Activated T-cell treated with anti-CD3 and anti-CD28 coated beads, Interleukin-2, amount 50 U/mL, for 24 hours (primary cell): ENCODE data around the gene ABO.
"Not testable (repeated sequence)": the region's sequence is repeated elsewhere in the genome, so short reads cannot be mapped to it uniquely, and the experiment has no call there.

ENCODE experiments used
- DNase-seq: peaks from one replicate; pipeline ENCODE4 v3.0.0-alpha.2; 2020
- H3K27ac Mint-ChIP-seq: 2 replicates; pipeline ENCODE4 v1.8.0; 2020; ENCODE audit warnings: mild to moderate bottlenecking, mixed read lengths
- H3K27me3 Mint-ChIP-seq: 2 replicates; pipeline ENCODE4 v1.8.0; 2020; ENCODE audit warnings: mixed read lengths
- H3K36me3 Mint-ChIP-seq: 2 replicates; pipeline ENCODE4 v1.8.0; 2020; ENCODE audit warnings: low read depth, mixed read lengths
- H3K4me1 Mint-ChIP-seq: 2 replicates; pipeline ENCODE4 v1.8.0; 2020; ENCODE audit warnings: low read depth, mixed read lengths
- H3K4me3 Mint-ChIP-seq: 2 replicates; pipeline ENCODE4 v1.8.0; 2020; ENCODE audit warnings: mild to moderate bottlenecking, moderate library complexity, mixed read lengths
- H3K9me3 Mint-ChIP-seq: 2 replicates; pipeline ENCODE4 v1.8.0; 2020; ENCODE audit warnings: mixed read lengths

The ABO gene

DNA sequence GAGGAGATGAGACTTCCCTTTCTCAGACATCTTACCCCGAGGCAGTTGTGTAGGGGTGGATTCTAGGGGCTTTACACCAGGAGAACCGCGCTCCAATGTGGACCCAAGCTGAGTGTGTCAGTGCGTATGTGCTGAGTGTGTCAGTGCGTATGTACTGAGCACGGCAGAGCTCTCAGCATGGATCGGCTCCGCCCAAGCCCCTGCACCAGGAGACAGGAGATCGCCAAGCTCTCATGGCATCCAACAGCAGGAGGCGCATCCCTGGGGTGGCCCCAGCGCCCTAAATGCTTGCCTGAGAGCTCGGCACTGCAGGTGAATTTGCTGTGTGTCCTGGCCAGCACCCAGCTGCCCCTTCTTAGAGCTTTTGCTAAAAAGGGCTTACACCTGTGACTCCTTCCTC, 53.0 kb downstream of the ABO start:
- DNase-seq, result peak; percentile 23
- not testable (repeated sequence) for H3K27ac Mint-ChIP-seq, H3K9me3 Mint-ChIP-seq, H3K36me3 Mint-ChIP-seq, H3K4me3 Mint-ChIP-seq, H3K4me1 Mint-ChIP-seq
- H3K27me3 Mint-ChIP-seq, result peaks cover 59% of the 10 kb centered on the region

GRCh38 chr9:133221177-133221809, 53.7 kb downstream of the ABO start:
- peak; percentile 16 for DNase-seq
- Mint-ChIP-seq H3K4me3 (no peak overlapping the region), H3K27ac (no peak overlapping the region), H3K36me3 (no peaks in the 10 kb centered on the region), H3K9me3 (no peaks in the 10 kb centered on the region), H3K4me1 (peaks cover 2% of the 10 kb centered on the region), H3K27me3 (peaks cover 65% of the 10 kb centered on the region)

DNA sequence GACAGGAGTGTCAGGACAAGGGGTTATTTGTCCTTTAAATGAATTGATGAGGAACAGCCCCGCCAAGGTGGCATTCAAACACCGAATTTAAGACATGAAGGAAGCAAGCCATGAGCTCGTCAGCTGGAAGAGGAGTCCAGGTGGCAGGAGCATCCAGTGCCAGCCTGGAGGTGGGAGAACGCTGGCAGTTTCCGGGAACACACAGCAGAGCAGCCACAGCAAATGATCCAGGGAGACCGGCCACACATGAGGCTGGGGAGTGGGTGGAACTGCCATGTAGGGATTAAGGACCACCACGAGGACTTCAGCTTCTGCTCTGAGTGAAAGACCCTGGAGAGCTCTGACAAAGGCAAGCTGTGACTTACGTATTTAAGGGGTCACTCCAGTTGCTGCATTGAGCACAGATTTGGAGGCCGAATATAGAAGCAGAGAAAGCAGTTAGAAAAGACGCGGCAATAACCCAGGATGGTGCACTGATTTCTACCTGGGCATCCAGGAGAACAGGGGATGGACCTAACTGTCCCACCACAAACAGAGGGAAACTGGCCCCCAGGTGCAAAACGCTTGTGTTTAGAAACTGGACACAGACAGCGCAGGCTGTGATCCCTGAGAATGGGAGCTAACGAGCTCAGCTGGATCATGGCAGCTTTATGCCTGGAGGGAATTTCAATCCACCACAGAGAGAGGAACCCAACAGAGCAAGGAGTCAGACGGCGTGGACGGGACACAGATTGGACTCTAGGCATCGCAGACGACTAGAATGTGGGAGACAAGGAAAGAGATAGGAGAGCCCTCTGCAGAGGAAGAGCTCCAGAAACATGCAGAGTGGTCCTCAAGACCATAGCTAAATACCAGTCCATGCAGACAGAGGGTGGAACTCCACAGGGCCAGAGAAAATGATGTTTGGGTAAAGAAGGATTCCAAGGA, 56.7 kb downstream of the ABO start:
- peak; percentile 16 for DNase-seq
- not testable (repeated sequence) for H3K4me1 Mint-ChIP-seq, H3K36me3 Mint-ChIP-seq, H3K9me3 Mint-ChIP-seq, H3K4me3 Mint-ChIP-seq, H3K27ac Mint-ChIP-seq
- H3K27me3 Mint-ChIP-seq, result peaks cover 71% of the 10 kb centered on the region

- peaks cover 68% of the 10 kb centered on the region for H3K27me3 Mint-ChIP-seq
- not testable (repeated sequence) for H3K36me3 Mint-ChIP-seq, H3K4me1 Mint-ChIP-seq, H3K27ac Mint-ChIP-seq, H3K9me3 Mint-ChIP-seq, H3K4me3 Mint-ChIP-seq
- DNase-seq, result peak; percentile 16
These were observed 57.5 kb downstream of the ABO start for GRCh38 chr9:133217333-133217988.

GRCh38 chr9:133214276-133214675, 60.7 kb downstream of the ABO start:
- not testable (repeated sequence) for H3K4me3 Mint-ChIP-seq, DNase-seq, H3K36me3 Mint-ChIP-seq, H3K9me3 Mint-ChIP-seq, H3K4me1 Mint-ChIP-seq, H3K27ac Mint-ChIP-seq
- H3K27me3 Mint-ChIP-seq, result peaks cover 69% of the 10 kb centered on the region

DNA sequence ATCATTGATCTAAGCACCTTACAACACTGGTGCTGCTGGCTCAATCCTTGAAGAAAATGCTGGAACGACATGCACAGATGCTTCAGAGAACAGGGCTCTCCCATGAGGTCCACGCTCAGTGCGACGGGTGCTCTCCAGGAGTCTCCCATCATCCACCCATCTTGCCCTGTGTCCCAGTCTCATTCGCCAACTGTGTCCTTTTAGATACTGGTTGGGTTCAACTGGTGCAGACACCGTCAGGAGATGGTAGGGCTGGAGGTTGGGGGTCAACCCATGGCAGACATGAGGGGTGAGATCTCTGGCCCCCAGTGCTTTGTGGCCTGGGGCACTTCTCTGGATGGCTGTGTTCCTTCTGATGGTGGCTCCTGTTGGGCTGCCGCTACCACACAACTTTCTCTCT, 64.4 kb downstream of the ABO start:
- peaks cover 38% of the 10 kb centered on the region for H3K27me3 Mint-ChIP-seq
- H3K27ac Mint-ChIP-seq, result no peak overlapping the region
- H3K4me3 Mint-ChIP-seq, result no peak overlapping the region
- peak; percentile 13 for DNase-seq
- no peaks in the 10 kb centered on the region for H3K36me3 Mint-ChIP-seq
- H3K9me3 Mint-ChIP-seq, result no peaks in the 10 kb centered on the region
- no peaks in the 10 kb centered on the region for H3K4me1 Mint-ChIP-seq

- peak; percentile 20 for DNase-seq
- Mint-ChIP-seq H3K27me3 (peaks cover 36% of the 10 kb centered on the region), H3K4me3 (no peak overlapping the region), H3K4me1 (no peaks in the 10 kb centered on the region), H3K36me3 (no peaks in the 10 kb centered on the region), H3K27ac (no peak overlapping the region), H3K9me3 (no peaks in the 10 kb centered on the region)
These were observed 64.8 kb downstream of the ABO start for GRCh38 chr9:133210202-133210532.

- not testable (repeated sequence) for H3K27ac Mint-ChIP-seq, H3K4me1 Mint-ChIP-seq, H3K9me3 Mint-ChIP-seq, DNase-seq, H3K36me3 Mint-ChIP-seq, H3K4me3 Mint-ChIP-seq
- H3K27me3 Mint-ChIP-seq, result peaks cover 32% of the 10 kb centered on the region
These were observed 65.4 kb downstream of the ABO start for GRCh38 chr9:133209327-133210201.

- not testable (repeated sequence) for H3K4me3 Mint-ChIP-seq, H3K36me3 Mint-ChIP-seq, H3K27ac Mint-ChIP-seq, H3K9me3 Mint-ChIP-seq, H3K4me1 Mint-ChIP-seq
- H3K27me3 Mint-ChIP-seq, result peaks cover 25% of the 10 kb centered on the region
- DNase-seq, result peak; percentile 2
These were observed 66.1 kb downstream of the ABO start, which contains the start of gene OBP2B for GRCh38 chr9:133208880-133209300. Gene OBP2B, minus strand, starts transcription at chr9:133209250. Its CDS starts 51 bp downstream, at chr9:133209199.

DNA sequence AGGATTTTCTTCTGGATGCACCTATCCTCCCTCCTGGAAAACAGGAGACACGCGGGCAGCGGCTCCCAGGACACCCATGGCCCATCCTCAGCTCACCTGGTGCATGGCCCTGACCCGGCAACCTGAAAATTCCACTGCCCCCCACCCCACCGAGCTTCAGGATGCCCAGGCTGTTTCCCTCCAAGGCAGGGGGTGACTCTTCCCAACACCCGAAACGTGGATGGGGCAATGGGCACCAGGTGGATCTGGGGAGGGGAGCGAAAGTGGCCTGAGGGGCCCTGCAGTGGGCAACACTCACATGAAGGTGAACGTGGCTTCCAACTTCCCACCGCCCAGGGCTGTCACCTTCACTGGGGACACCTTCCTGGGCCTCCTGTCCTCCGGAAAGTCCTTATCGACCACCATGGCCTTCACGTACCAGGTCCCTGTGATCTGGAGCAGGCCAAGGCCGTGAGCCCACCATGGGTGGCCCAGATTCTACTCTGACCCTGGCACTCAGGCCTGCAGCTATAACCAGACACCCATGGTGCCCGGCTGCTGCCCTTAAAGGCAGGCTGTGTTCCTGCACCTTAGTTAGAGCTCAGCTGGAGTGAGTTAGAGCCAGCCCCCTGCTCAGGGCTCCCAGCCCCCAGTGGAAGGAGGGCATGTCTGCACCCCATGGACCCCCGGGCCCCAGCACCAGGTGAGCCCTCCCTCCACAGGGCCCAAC, 66.7 kb downstream of the ABO start:
- H3K9me3 Mint-ChIP-seq, H3K36me3 Mint-ChIP-seq, H3K4me3 Mint-ChIP-seq, H3K4me1 Mint-ChIP-seq, H3K27ac Mint-ChIP-seq: not testable (repeated sequence)
- peaks cover 27% of the 10 kb centered on the region for H3K27me3 Mint-ChIP-seq
- peak; percentile 14 for DNase-seq

GRCh38 chr9:133207540-133208170, 67.3 kb downstream of the ABO start:
- no peaks in the 10 kb centered on the region for H3K9me3 Mint-ChIP-seq
- DNase-seq, result peak; percentile 8
- H3K27ac Mint-ChIP-seq, result no peak overlapping the region
- no peaks in the 10 kb centered on the region for H3K36me3 Mint-ChIP-seq
- H3K27me3 Mint-ChIP-seq, result peaks cover 28% of the 10 kb centered on the region
- H3K4me1 Mint-ChIP-seq, result no peaks in the 10 kb centered on the region
- H3K4me3 Mint-ChIP-seq, result no peak overlapping the region

DNA sequence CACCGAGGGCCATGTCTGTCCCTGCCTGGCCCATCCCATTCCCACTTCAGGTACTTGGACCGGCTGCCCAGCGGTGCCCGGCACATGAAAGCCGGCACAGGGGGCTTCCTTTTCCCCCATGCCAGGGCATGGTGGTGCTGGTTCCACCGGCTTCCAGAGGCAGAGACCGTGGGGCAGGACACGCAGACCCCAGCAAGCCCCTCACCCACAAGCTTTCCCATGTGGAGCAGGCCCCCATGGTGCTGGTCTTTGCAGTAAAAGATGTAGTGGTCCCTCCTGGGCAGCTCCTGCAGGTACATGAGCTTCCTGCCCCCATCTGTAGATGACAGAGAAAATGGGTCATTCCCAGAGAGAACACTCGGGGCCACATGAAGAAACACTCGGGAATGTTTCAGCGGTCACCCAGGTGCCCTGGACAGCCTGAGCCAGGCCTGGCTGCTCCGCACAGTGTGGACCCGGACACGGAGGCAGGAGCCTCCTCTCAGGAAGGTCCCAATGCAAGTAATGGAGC, 67.9 kb downstream of the ABO start:
- Mint-ChIP-seq H3K27me3 (peaks cover 22% of the 10 kb centered on the region), H3K4me1 (no peaks in the 10 kb centered on the region), H3K4me3 (no peak overlapping the region), H3K9me3 (no peaks in the 10 kb centered on the region), H3K27ac (no peak overlapping the region), H3K36me3 (no peaks in the 10 kb centered on the region)
- no peak for DNase-seq
